GM12891 (cell line): Measurements from ENCODE around the gene CEACAM1.

Source experiments
- POLR2A ChIP-seq: IDR thresholded peaks from 2 replicates; pipeline ENCODE4 v1.6.1; 2011; ENCODE audit warnings: low read depth, low read length, control low read depth
- POLR2AphosphoS5 ChIP-seq: IDR thresholded peaks from 2 replicates; pipeline ENCODE4 v1.6.1; 2011; ENCODE audit warnings: low read depth, low read length, control low read depth
- SPI1 ChIP-seq: IDR thresholded peaks from 2 replicates; pipeline ENCODE4 v1.6.1; 2011; ENCODE audit warnings: low read depth, low read length, control low read depth
- TAF1 ChIP-seq: IDR thresholded peaks from 2 replicates; pipeline ENCODE4 v1.6.1; 2011; ENCODE audit warnings: low read depth, low read length, control low read depth

GRCh38 chr19:42487798-42488178 lies 40.5 kb downstream of the CEACAM1 start:
- TF ChIP-seq POLR2A (no peak), POLR2AphosphoS5 (no peak), TAF1 (no peak), SPI1 (no peak)
